Activated CD4-positive, alpha-beta T cell treated with anti-CD3 and anti-CD28 coated beads for 24 hours (primary cell): ENCODE measurements around the gene RHBG.

Experiments used
- DNase-seq, 2 donors: peaks; one replicate each; pipeline ENCODE4 v3.0.0-alpha.2; 2020; ENCODE audit warnings: low read depth in 2 of 2

Gene RHBG

GRCh38 chr1:156425943-156426342 is 56.9 kb downstream of the RHBG start:
- DNase-seq = no peak

- DNase-seq = no peak
Measured at GRCh38 chr1:156427957-156428356, 58.9 kb downstream of the RHBG start.

GRCh38 chr1:156428746-156429288 is 59.8 kb downstream of the RHBG start:
- no peak for DNase-seq

GRCh38 chr1:156429313-156430060 is 60.5 kb downstream of the RHBG start:
- DNase-seq = no peak

- no peak for DNase-seq
Measured at GRCh38 chr1:156430303-156430702, 61.3 kb downstream of the RHBG start.

- no peak for DNase-seq
Measured at GRCh38 chr1:156430866-156431265, 61.9 kb downstream of the RHBG start.

GRCh38 chr1:156431366-156431765 is 62.4 kb downstream of the RHBG start:
- DNase-seq = no peak

- DNase-seq = no peak
Measured at GRCh38 chr1:156431769-156432668, 63.0 kb downstream of the RHBG start.

- DNase-seq = no peak
Measured at GRCh38 chr1:156432669-156433018, 63.6 kb downstream of the RHBG start.

GRCh38 chr1:156433032-156433431 is 64.0 kb downstream of the RHBG start:
- no peak for DNase-seq

- DNase-seq = no peak
Measured at GRCh38 chr1:156433602-156434001, 64.6 kb downstream of the RHBG start.
